ENCODE results near the gene FOXO6. TPM values are rescaled to one million over a fixed set of nuclear protein-coding genes. Genes with fewer than 3 reads are reported as not detected.

Gene FOXO6
- total and polyA plus RNA-seq, 2 of the 13 experiments (the other 11 are each of a cell fraction or from before 2014, with no cell fraction given) = 0.13 TPM; not detected in 1

- TF ChIP-seq CTCF (CRISPR knock-in tag; IDR thresholded peaks at IDR 0.05) (peak; percentile 97), MTA3 (CRISPR knock-in tag; IDR thresholded peaks at IDR 0.05) (no peak), DBP (CRISPR knock-in tag; IDR thresholded peaks at IDR 0.05; ENCODE audit: not compliant biosample characterization) (no peak), SMC3 (IDR thresholded peaks at IDR 0.05; ENCODE audit: low read length) (peak; percentile 82), HNRNPL (IDR thresholded peaks at IDR 0.05; ENCODE audit: low read depth, low read length) (0 out of 2 replicates have a peak, but pooled peaks have one; percentile 61), FOXK2 (IDR thresholded peaks at IDR 0.05) (no peak), PHF5A (CRISPR knock-in tag; IDR thresholded peaks at IDR 0.05; ENCODE audit: low read depth, unreplicated experiment) (no peak), ZNF800 (CRISPR knock-in tag; IDR thresholded peaks at IDR 0.05) (no peak), YEATS2 (CRISPR knock-in tag; IDR thresholded peaks at IDR 0.05; ENCODE audit: borderline replicate concordance) (no peak), ZNF691 (CRISPR knock-in tag; IDR thresholded peaks at IDR 0.05; ENCODE audit: borderline replicate concordance, low read depth) (no peak), ZNF749 (CRISPR knock-in tag; IDR thresholded peaks at IDR 0.05; ENCODE audit: borderline replicate concordance) (no peak), MAFF (IDR thresholded peaks at IDR 0.05; ENCODE audit: low read depth, low read length) (no peak), CEBPG (CRISPR knock-in tag; IDR thresholded peaks at IDR 0.05) (no peak), FOXO1 (CRISPR knock-in tag; IDR thresholded peaks at IDR 0.05) (peak; percentile 29; the same call in 1 of the 2 replicates), ZNF788 (CRISPR knock-in tag; IDR thresholded peaks at IDR 0.05; ENCODE audit: borderline replicate concordance) (no peak), ZNF557 (CRISPR knock-in tag; IDR thresholded peaks at IDR 0.05) (no peak), PTBP1 (IDR thresholded peaks at IDR 0.05; ENCODE audit: low read depth, low read length, poor library complexity, severe bottlenecking) (no peak), CHCHD3 (CRISPR knock-in tag; IDR thresholded peaks at IDR 0.05) (no peak), SPEN (CRISPR knock-in tag; IDR thresholded peaks at IDR 0.05; ENCODE audit: low read depth) (no peak), SMAD9 (CRISPR knock-in tag; IDR thresholded peaks at IDR 0.05) (no peak), SIX1 (CRISPR knock-in tag; IDR thresholded peaks at IDR 0.05; ENCODE audit: borderline replicate concordance) (no peak), ZFP41 (CRISPR knock-in tag; IDR thresholded peaks at IDR 0.05; ENCODE audit: borderline replicate concordance) (no peak), TEF (CRISPR knock-in tag; IDR thresholded peaks at IDR 0.05) (no peak), ZNF263 (CRISPR knock-in tag; IDR thresholded peaks at IDR 0.05) (peak; percentile 41; the same call in 1 of the 2 replicates)
- TF ChIP-seq, protein P1, sequence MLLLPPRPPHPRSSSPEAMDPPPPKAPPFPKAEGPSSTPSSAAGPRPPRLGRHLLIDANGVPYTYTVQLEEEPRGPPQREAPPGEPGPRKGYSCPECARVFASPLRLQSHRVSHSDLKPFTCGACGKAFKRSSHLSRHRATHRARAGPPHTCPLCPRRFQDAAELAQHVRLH (CRISPR knock-in tag; IDR thresholded peaks at IDR 0.05; ENCODE audit: borderline replicate concordance, low read depth) = no peak
These were observed 55.5 kb downstream of the FOXO6 start (continued) for GRCh38 chr1:41416552-41417334.

Data from HepG2 (cell line).